GM21390 (cell line): ENCODE data around the gene MDM1.

ENCODE experiments used
- ATAC-seq: cut with Tn5 transposase; IDR thresholded peaks from one replicate; pipeline ENCODE4 v1.9.1; 2021; ENCODE audit not compliant: unreplicated experiment

MDM1 gene

GRCh38 chr12:68324531-68324930 lies 7.6 kb downstream of the MDM1 start:
- no peak for ATAC-seq

GRCh38 chr12:68321140-68321539 lies 11.0 kb downstream of the MDM1 start:
- ATAC-seq = no peak

- no peak for ATAC-seq
These were observed 12.1 kb downstream of the MDM1 start for GRCh38 chr12:68319988-68320623.

- ATAC-seq = no peak
These were observed 15.0 kb downstream of the MDM1 start for GRCh38 chr12:68317047-68317667.

GRCh38 chr12:68310370-68310769 lies 21.8 kb downstream of the MDM1 start:
- no peak for ATAC-seq

- ATAC-seq = peak; percentile 67
These were observed 25.6 kb downstream of the MDM1 start for GRCh38 chr12:68306564-68306963.

- ATAC-seq = peak; percentile 59
These were observed 26.9 kb downstream of the MDM1 start for GRCh38 chr12:68305278-68305677.

- ATAC-seq = no peak
These were observed 27.5 kb downstream of the MDM1 start for GRCh38 chr12:68304626-68305025.

GRCh38 chr12:68303850-68304249 lies 28.3 kb downstream of the MDM1 start:
- ATAC-seq = no peak

- no peak for ATAC-seq
These were observed 34.2 kb downstream of the MDM1 start for GRCh38 chr12:68297929-68298328.

GRCh38 chr12:68294251-68294650 lies 37.9 kb downstream of the MDM1 start:
- ATAC-seq = no peak

GRCh38 chr12:68293347-68293746 lies 38.8 kb downstream of the MDM1 start:
- ATAC-seq = no peak

GRCh38 chr12:68292151-68292943 lies 39.8 kb downstream of the MDM1 start:
- no peak for ATAC-seq

GRCh38 chr12:68291396-68292036 lies 40.6 kb downstream of the MDM1 start:
- ATAC-seq = no peak

- peak; percentile 99 for ATAC-seq
These were observed 42.0 kb downstream of the MDM1 start for GRCh38 chr12:68290126-68290525.

GRCh38 chr12:68287106-68287505 lies 45.1 kb downstream of the MDM1 start:
- ATAC-seq = no peak

GRCh38 chr12:68286396-68286795 lies 45.8 kb downstream of the MDM1 start:
- ATAC-seq = no peak

GRCh38 chr12:68285541-68285940 lies 46.6 kb downstream of the MDM1 start:
- no peak for ATAC-seq

- no peak for ATAC-seq
These were observed 50.7 kb downstream of the MDM1 start for GRCh38 chr12:68281322-68282077.

- no peak for ATAC-seq
These were observed 51.9 kb downstream of the MDM1 start for GRCh38 chr12:68280240-68280639.
